ENCODE data around the gene NSFL1C.

DNA sequence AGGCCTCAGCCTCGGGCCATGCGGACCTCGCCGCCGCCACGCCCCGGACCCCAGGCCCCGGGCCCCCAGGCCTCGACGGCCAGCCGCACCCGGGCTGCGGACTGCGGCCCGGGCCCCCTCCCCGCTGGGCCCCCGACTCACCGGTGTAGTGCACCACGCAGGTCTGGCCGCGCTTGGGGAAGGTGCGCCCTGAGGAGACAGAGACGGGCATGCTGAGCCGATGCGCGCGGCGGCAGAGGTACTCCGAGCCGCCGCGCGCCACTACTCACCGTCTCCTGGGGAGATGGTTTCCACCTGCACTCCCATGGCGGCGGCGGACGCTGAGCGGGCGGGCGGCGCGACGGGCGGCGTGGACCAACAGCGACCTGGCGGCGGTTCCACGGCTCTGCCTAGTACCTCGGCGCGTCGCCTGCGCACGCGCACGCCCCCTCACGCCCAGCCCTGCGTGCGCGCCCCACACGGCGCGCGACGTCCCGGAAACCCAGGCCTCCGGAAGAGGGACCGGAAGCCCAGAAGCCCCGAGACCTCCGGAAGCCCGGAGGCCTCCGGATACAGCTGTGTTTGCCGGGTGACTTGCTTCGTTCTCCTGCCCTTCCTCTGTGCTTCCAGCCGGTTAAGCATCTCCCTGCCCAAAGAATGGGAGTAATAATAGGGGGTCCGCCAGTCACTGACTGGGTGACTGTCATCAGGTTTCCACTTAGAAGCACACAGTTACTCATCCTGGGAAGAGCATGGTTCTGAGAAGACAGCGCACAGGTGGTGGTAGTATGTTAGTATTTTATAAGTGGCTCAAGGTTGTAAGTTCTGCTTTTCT lies 73.7 kb downstream of the NSFL1C start, which contains the start of gene FKBP1A:
- TF ChIP-seq, protein P1, sequence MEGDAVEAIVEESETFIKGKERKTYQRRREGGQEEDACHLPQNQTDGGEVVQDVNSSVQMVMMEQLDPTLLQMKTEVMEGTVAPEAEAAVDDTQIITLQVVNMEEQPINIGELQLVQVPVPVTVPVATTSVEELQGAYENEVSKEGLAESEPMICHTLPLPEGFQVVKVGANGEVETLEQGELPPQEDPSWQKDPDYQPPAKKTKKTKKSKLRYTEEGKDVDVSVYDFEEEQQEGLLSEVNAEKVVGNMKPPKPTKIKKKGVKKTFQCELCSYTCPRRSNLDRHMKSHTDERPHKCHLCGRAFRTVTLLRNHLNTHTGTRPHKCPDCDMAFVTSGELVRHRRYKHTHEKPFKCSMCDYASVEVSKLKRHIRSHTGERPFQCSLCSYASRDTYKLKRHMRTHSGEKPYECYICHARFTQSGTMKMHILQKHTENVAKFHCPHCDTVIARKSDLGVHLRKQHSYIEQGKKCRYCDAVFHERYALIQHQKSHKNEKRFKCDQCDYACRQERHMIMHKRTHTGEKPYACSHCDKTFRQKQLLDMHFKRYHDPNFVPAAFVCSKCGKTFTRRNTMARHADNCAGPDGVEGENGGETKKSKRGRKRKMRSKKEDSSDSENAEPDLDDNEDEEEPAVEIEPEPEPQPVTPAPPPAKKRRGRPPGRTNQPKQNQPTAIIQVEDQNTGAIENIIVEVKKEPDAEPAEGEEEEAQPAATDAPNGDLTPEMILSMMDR (optimal IDR thresholded peaks at IDR 0.05 in 1 of 3, IDR thresholded peaks at IDR 0.05 in 1 of 3, conservative IDR thresholded peaks at IDR 0.05 in 1 of 3; ENCODE audit: extremely low read depth in 1 of 3, insufficient read depth in 2 of 3, low read length in 3 of 3) = peak in 1 of 3 experiments; percentile 15
- no peak for TF ChIP-seq EZH2 (IDR thresholded peaks at IDR 0.05; ENCODE audit: low read length)
